NB4 (cell line): ENCODE measurements around the gene C1orf50.

Source experiments
- DNase-seq: peaks from one replicate; pipeline ENCODE4 v3.0.0; 2010; ENCODE audit warnings: low read depth
- H3K4me3 ChIP-seq: one replicate; pipeline ENCODE4 v1.5.1; 2011; ENCODE audit warnings: mild to moderate bottlenecking, low read depth, low read length, moderate library complexity
- MYC ChIP-seq: IDR thresholded peaks from 2 replicates; pipeline ENCODE4 v1.6.1; 2011; ENCODE audit warnings: low read depth, low read length
- POLR2A ChIP-seq: IDR thresholded peaks from 2 replicates; pipeline ENCODE4 v1.6.1; 2011; ENCODE audit warnings: mild to moderate bottlenecking; ENCODE audit not compliant: insufficient read length; ENCODE audit errors: extremely low read depth
- TF ChIP-seq, protein P1 (sequence below): IDR thresholded peaks from 2 replicates; pipeline ENCODE4 v1.6.1; 2011; ENCODE audit warnings: low read depth, low read length
- TF ChIP-seq, protein P2 (sequence below): IDR thresholded peaks from one replicate; pipeline ENCODE4 v1.5.1; 2012; ENCODE audit warnings: low read depth, low read length

Gene C1orf50

DNA sequence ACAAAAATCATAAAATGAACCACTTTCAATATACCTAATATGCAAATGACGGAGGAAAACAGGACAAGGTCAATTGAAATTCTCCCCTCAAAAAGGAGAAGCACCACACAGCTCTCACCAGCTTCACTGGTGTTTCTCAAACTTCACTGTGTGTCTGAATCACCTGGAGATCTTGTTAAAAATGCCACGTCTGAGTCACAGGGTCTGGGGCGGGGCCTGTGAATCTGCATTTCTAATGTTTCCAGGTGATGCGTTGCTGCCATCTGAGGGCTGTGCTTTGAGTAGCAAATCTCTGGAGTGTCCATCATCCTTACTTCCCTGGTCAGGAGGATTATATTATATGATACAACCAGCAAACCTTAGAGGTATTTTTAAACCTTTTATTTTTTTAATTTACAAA, 36.1 kb upstream of the C1orf50 start:
- no peak overlapping the region for H3K4me3 ChIP-seq
- TF ChIP-seq MYC = no peak
- TF ChIP-seq, protein P1, sequence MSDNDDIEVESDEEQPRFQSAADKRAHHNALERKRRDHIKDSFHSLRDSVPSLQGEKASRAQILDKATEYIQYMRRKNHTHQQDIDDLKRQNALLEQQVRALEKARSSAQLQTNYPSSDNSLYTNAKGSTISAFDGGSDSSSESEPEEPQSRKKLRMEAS = no peak
- TF ChIP-seq POLR2A = no peak
- TF ChIP-seq, protein P2, sequence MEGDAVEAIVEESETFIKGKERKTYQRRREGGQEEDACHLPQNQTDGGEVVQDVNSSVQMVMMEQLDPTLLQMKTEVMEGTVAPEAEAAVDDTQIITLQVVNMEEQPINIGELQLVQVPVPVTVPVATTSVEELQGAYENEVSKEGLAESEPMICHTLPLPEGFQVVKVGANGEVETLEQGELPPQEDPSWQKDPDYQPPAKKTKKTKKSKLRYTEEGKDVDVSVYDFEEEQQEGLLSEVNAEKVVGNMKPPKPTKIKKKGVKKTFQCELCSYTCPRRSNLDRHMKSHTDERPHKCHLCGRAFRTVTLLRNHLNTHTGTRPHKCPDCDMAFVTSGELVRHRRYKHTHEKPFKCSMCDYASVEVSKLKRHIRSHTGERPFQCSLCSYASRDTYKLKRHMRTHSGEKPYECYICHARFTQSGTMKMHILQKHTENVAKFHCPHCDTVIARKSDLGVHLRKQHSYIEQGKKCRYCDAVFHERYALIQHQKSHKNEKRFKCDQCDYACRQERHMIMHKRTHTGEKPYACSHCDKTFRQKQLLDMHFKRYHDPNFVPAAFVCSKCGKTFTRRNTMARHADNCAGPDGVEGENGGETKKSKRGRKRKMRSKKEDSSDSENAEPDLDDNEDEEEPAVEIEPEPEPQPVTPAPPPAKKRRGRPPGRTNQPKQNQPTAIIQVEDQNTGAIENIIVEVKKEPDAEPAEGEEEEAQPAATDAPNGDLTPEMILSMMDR = no peak
- peak; percentile 58 for DNase-seq

DNA sequence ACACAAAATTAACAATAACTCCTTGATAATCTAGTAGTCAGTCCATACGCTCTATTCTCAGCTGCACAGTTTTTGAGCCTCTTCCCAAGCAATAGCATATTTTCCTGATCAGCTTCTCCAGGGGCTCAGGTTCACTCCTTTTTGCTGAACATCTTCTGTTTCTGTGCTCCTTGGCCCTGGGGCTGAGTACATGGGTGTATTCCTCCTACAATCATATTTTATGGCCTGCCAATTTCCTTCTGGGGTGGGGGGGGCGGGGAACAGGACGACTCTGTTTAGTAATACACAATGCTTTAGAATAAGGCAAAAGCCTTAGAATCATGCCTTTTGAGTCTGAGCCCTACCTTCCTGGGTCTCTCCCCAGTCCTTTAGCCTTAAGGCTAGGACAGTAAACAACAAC, 35.5 kb upstream of the C1orf50 start:
- no peak overlapping the region for H3K4me3 ChIP-seq
- no peak for TF ChIP-seq POLR2A
- TF ChIP-seq MYC = no peak
- TF ChIP-seq, protein P2 = no peak
- TF ChIP-seq, protein P1 = no peak
- DNase-seq = no peak

DNA sequence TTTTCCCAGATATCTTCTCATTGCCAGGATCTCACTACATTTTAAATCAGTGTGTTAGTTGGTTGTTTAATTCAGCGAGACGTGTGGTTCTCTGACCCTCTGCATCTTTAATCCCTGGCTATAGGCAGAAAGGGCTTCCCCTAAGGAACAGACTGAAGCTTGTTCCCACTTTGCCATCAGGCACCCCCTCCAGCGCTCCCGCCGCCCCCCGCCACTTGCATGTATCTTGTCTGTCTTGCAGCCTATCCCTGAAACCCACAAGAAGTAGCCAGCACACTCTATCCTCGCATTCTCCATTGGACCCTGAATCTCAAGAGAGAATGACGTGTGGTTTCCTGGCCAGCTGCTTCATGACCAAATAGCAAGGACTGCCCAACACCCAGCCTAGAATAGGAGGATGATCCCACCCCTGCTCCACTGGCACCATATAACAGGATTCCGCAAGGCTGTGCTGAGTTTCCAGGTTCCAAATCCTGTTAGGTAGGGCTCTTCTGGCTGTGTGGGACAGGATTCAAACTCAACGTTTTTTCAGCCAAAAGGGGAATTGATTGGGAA, 34.8 kb upstream of the C1orf50 start:
- DNase-seq = no peak
- no peak for TF ChIP-seq MYC
- TF ChIP-seq, protein P1 = no peak
- TF ChIP-seq, protein P2 = no peak
- TF ChIP-seq POLR2A = no peak
- no peak overlapping the region for H3K4me3 ChIP-seq

DNA sequence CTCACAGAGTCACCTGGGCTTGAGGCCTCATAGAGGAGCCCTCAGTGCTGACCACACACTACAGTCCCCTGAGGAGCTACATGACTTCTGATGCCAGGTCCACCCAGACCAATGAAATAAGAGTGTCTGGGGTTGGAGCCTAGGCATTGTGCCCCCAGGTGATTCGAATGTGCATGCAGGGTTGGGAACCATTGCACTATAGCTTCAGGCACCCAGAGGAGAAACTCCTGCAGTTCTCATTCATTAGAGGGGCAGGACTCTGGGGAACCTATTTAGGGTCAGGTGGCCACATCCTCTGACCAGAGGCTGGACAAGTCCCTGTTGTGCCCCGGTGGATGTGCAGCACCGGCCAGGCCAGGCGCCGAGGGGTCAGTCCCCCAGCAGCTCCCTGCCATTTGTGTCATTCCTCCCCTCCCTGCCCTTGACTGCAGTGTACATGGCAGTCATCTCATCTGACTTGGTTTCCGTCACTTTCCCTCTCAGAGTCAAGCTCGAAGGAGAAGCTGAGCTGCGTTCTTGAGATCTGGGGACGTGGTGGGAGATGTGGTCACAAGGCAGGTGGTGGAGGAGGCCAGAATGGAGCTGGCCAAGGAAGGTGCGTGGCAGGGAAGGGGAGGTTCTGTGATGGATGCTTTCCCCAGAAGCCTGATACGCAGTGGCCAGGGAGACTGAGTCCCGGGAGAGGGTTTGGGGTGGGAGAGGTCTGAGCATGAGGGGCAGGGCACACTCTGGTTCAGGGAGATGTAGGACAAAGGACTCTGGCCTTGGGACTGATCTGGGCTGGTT, 33.4 kb upstream of the C1orf50 start:
- DNase-seq = no peak
- TF ChIP-seq MYC (no peak), POLR2A (no peak)
- TF ChIP-seq, protein P1 = no peak
- TF ChIP-seq, protein P2 = no peak
- no peak overlapping the region for H3K4me3 ChIP-seq

DNA sequence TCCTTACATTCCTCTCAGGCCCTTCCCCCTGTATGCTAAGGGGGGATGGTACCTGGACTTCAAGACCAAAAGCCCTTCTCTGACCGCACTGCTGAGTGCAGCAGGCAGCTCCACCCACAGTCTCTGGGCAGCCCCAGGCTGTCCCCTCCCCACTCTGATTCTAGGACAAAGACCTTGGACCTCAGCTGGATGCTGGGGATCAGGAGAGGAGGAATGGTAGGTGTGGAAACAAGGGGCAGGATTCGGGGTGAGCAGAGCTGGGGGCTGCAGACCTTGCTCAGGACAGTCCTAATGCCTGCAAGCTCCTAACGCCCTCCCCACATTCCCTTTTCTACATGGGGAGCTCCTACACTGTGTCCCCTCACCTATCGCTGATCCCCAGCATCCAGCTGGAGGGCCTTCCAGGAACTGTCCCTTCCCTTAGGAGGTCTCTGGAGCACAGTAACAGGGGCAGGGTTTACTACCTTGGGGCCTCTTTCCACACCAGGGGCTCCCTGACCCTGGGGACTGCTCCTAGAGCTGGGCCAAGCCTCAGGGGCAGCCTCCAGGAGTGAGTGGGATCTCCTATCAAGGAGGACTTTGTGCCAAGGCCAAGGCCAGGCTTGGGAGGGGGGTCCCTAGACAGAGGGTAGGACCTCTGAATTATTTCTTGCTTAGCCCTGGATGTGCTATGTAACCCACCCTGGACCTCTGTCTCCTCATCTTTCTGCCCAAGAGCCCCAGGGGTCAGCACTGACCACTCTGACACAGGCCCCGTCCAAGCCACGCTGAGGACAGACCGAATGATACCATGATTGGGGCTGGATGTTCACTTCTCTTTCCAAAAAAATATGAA, 32.6 kb upstream of the C1orf50 start:
- DNase-seq = no peak
- no peak overlapping the region for H3K4me3 ChIP-seq
- TF ChIP-seq, protein P1 = no peak
- no peak for TF ChIP-seq MYC
- no peak for TF ChIP-seq POLR2A
- TF ChIP-seq, protein P2 = no peak
